Stomach (tissue), 4 donors: ENCODE results near the gene SEMA4G.

Experiments used
- POLR2A ChIP-seq, 4 donors: fragments of 450-650 bp; IDR thresholded peaks; one replicate each; pipeline ENCODE4 v1.6.1; 2016; ENCODE audit warnings: antibody characterized with exemption in 4 of 4, control low read depth in 2 of 4, mild to moderate bottlenecking in 1 of 4, moderate library complexity in 1 of 4
- POLR2AphosphoS5 ChIP-seq, 3 donors: sonication (generic); formaldehyde crosslinking; IDR thresholded peaks; one replicate each; pipeline ENCODE4 v1.6.1; 2016; ENCODE audit warnings: antibody characterized with exemption in 3 of 3
- TF ChIP-seq, protein P1 (sequence below), 7 experiments: fragments of 450-650 bp in 4 of 7; fragments of 200-600 bp in 3 of 7; sonication (generic) in 3 of 7; IDR thresholded peaks; one replicate each; pipeline ENCODE4 v1.5.1; 2016 to 2019; ENCODE audit warnings: antibody characterized with exemption in 7 of 7, control low read depth in 2 of 7, mild to moderate bottlenecking in 1 of 7

DNA sequence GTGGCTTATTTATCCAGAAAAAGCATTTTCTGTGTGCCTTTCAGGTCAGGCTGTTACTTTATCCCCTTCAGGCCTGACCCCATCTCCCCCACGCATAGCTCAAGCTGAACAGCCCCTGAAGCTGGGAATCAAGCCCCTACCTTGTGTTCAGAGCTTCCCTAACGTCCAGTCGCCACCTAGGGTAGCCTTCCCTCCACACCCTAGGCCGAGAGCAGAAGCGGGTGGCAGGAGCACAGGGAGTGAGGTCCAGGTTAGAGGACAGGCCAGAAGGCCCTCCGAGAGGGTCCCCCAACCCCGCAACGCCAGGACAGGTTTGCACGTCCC, 479 bp upstream of the SEMA4G start:
- TF ChIP-seq POLR2A (IDR thresholded peaks at IDR 0.05), result no peak
- TF ChIP-seq, protein P1, sequence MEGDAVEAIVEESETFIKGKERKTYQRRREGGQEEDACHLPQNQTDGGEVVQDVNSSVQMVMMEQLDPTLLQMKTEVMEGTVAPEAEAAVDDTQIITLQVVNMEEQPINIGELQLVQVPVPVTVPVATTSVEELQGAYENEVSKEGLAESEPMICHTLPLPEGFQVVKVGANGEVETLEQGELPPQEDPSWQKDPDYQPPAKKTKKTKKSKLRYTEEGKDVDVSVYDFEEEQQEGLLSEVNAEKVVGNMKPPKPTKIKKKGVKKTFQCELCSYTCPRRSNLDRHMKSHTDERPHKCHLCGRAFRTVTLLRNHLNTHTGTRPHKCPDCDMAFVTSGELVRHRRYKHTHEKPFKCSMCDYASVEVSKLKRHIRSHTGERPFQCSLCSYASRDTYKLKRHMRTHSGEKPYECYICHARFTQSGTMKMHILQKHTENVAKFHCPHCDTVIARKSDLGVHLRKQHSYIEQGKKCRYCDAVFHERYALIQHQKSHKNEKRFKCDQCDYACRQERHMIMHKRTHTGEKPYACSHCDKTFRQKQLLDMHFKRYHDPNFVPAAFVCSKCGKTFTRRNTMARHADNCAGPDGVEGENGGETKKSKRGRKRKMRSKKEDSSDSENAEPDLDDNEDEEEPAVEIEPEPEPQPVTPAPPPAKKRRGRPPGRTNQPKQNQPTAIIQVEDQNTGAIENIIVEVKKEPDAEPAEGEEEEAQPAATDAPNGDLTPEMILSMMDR (IDR thresholded peaks at IDR 0.05), result no peak
- TF ChIP-seq POLR2AphosphoS5 (IDR thresholded peaks at IDR 0.05), result no peak
